ENCODE results near the gene ZNF48.

Gene ZNF48

GRCh38 chr16:30358577-30358936, 36.7 kb upstream of the ZNF48 start:
- no peak for FAIRE-seq

DNA sequence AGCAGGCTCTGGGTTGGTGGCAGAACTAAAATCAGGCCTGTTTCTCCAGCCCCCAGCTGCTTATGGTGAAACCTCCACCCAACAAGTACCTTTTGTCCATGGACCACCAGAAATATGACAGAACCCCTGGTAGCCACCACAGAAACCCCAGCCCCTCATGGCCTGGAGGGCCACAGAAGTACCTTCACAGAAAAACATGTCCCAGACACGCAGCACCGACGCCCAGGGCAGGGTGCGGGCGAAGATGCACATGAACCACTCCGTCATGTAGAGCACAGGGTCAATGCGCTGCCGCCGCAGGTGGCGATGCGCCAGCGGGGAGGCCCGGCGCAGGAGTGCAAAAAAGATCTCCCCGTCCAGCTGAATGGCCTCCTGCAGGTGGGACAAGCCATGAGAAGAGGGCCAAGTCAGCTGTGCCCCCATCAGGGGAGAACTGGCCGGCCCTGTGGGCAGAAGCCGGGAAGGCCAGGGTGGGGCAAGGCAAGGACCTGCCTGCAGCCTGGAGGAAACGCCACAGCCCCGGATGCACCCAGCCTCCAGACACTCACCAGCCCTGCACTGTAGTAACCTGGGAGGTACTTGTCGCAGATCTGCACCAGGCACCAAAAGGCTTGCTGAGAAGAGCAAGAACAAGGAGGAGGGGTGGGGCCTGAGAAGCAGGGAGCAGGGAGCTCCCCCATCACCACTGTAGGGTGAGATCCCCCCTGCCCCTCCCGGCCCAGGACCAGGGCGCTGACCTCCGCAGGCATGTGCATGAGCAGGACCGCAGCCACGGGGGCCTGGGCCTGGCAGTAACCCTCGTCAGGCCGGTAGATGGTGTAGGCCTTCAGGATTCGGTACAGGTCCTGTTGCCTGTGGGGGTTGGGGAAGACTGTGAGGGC, 36.0 kb upstream of the ZNF48 start:
- FAIRE-seq = no peak
- no peak for DNase-seq (ENCODE audit: insufficient read length, low spot score)

More at GRCh38 chr16:30358577-30358936, 36.7 kb upstream of the ZNF48 start:
- no peak for DNase-seq (ENCODE audit: insufficient read length, low spot score)

GRCh38 chr16:30359871-30360170, 35.4 kb upstream of the ZNF48 start:
- no peak for FAIRE-seq
- DNase-seq (ENCODE audit: insufficient read length, low spot score) = no peak

- FAIRE-seq = no peak
Observed at GRCh38 chr16:30361180-30361579, 34.0 kb upstream of the ZNF48 start.

GRCh38 chr16:30365200-30365599, 30.0 kb upstream of the ZNF48 start:
- DNase-seq (ENCODE audit: insufficient read length, low spot score) = no peak
- no peak for FAIRE-seq

More at GRCh38 chr16:30361180-30361579, 34.0 kb upstream of the ZNF48 start:
- no peak for DNase-seq (ENCODE audit: insufficient read length, low spot score)

- DNase-seq (ENCODE audit: insufficient read length, low spot score) (no peak), FAIRE-seq (no peak)
Observed at GRCh38 chr16:30366511-30366910, 28.7 kb upstream of the ZNF48 start.

DNA sequence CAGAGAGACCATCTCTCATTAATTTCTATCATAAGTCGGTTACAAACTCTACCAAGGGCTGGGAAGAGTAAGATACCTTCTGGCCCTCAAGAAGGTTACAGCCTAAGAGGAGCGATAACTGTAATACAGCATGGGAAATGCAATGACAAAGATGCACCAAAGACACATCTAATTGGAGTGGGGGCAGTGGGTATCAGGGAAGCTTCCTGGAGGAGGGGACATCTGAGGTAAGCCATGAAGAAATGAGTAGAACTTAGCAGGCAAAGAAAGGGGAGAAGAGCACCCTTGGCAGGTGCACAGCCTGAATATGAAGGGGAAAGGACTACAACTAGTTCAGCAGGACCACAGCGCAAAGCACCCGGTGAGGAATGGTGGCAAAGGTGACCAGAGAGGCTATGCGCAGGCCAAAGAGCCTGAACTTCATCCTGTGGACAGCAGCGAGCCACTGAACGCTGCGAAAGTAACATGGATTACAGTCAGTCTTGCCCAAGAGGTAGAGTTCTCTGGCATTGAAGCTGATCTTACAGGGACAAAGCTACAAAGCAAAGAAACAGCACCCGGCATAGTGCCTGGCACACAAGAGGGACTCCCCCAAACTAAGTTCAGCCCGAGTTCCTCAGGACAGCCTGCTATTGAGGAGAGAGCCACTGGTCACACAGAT, 27.7 kb upstream of the ZNF48 start:
- no peak for FAIRE-seq
- no peak for DNase-seq (ENCODE audit: insufficient read length, low spot score)

DNA sequence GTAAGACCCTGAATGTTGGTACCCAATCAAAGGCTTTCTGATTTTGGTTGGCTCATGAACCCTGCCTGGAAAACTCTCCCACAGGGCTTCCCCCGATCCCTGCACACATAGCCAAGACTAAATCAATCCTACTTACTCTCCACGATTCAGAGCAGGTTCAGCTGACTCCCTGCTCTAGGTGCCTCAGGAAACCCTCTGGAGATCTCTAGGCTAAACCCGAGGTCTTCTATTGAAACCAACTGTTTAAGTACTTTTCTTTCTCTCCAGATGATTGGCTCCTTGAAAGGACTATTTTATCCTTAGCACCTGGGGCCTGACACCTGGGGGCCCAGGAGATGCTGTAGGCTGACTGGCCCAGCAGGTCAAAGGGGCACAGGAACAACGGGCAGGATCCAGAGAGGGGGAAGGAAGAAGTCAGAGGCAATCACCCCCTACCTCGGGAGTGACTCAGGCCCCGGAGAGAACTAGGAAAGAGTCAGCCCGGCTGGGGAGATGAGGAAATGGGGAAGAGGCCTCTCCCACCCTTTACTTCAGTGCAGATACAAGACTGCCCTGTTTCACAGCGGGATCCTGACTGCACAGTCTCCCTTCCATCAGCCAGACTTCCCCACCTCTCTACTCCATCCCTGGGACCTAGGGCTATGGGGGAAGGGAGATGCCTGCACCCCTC, 27.0 kb upstream of the ZNF48 start:
- DNase-seq (ENCODE audit: insufficient read length, low spot score) (no peak), FAIRE-seq (no peak)

- FAIRE-seq = no peak
- DNase-seq (ENCODE audit: insufficient read length, low spot score) = no peak
Observed at GRCh38 chr16:30368792-30369090, 26.5 kb upstream of the ZNF48 start.

GRCh38 chr16:30369091-30369937, 25.9 kb upstream of the ZNF48 start:
- DNase-seq (ENCODE audit: insufficient read length, low spot score) = no peak
- no peak for FAIRE-seq

GRCh38 chr16:30369938-30370455, 25.2 kb upstream of the ZNF48 start:
- no peak for DNase-seq (ENCODE audit: insufficient read length, low spot score)
- FAIRE-seq = no peak

- DNase-seq (ENCODE audit: insufficient read length, low spot score) (peak; percentile 99), FAIRE-seq (peak; percentile 95)
Observed at GRCh38 chr16:30370456-30371247, 24.6 kb upstream of the ZNF48 start, which contains the start of gene TBC1D10B. TBC1D10B (minus strand) TSS chr16:30370494; CDS start chr16:30370183, 311 bp downstream.

GRCh38 chr16:30371248-30371816, 23.9 kb upstream of the ZNF48 start:
- FAIRE-seq (no peak), DNase-seq (ENCODE audit: insufficient read length, low spot score) (no peak)

- no peak for DNase-seq (ENCODE audit: insufficient read length, low spot score)
- no peak for FAIRE-seq
Observed at GRCh38 chr16:30372038-30372712, 23.0 kb upstream of the ZNF48 start.

DNA sequence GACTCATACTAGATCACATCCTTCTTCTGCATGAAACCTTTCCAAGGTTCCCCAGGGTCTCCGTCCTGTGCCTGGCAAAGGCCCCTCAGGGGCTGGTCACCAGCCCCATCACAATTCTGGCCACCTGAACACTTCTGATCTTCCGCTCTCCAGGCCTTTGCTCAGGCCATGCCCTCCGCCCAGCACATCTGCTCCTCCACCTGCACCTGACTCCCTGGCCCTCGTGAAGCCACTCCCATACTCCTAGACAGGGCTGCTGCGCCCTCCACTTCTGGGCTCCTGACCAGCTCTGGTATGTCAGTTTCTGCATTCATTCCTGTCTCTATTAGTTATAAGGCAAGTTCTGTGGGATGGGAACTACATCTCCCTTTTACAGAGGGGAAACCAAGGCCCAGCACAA, 22.5 kb upstream of the ZNF48 start:
- no peak for FAIRE-seq
- DNase-seq (ENCODE audit: insufficient read length, low spot score) = no peak

GRCh38 chr16:30374538-30374937, 20.7 kb upstream of the ZNF48 start, which contains the start of gene MYL11:
MYL11 (plus strand) TSS chr16:30374802; CDS start chr16:30374858, 56 bp downstream.
- FAIRE-seq = no peak
- DNase-seq (ENCODE audit: insufficient read length, low spot score) = no peak

GRCh38 chr16:30375864-30376263, 19.4 kb upstream of the ZNF48 start:
- FAIRE-seq = no peak

GRCh38 chr16:30376461-30376902, 18.7 kb upstream of the ZNF48 start:
- no peak for FAIRE-seq
- no peak for DNase-seq (ENCODE audit: insufficient read length, low spot score)

More at GRCh38 chr16:30375864-30376263, 19.4 kb upstream of the ZNF48 start:
- DNase-seq (ENCODE audit: insufficient read length, low spot score) = no peak

Data from HTR-8/SVneo (cell line).